PC-3 (cell line): ENCODE results near the gene DBP. TPM values are rescaled to one million over a fixed set of nuclear protein-coding genes. Genes with fewer than 3 reads are reported as not detected.

Experiments used
- ATAC-seq: fragments of 200-7000 bp; cut with Tn5 transposase; 2 replicates; pipeline ENCODE4 v1.9.1; 2020; ENCODE audit warnings: mild to moderate bottlenecking, moderate library complexity
- BruUV-seq: library from RNA; stranded (reverse); fragments of 400-500 nt; replicated peaks from 2 replicates; lab custom pipeline; 2021; lab: Mats Ljungman, UMichigan
- CTCF ChIA-PET: fragments of 300-600 bp; sonication (Branson Sonifier 250); formaldehyde crosslinking; loops from one replicate; lab custom pipeline; 2022; ENCODE audit warnings: antibody characterized with exemption; lab: Charles Lee
- POLR2A ChIA-PET: fragments of 300-600 bp; sonication (Branson Sonifier 250); formaldehyde crosslinking; loops from one replicate; lab custom pipeline; 2022; ENCODE audit warnings: antibody characterized with exemption; ENCODE audit not compliant: unreplicated experiment; lab: Charles Lee
- DNase-seq: peaks from one replicate; pipeline ENCODE4 v3.0.0-alpha.2; 2015
- H2AFZ ChIP-seq: fragments of 300-600 bp; sonication (generic); 2 replicates; pipeline ENCODE4 v1.6.0; 2016; ENCODE audit warnings: antibody characterized with exemption, low read length
- H3F3A ChIP-seq: fragments of 300-600 bp; sonication (generic); one replicate; pipeline ENCODE4 v1.6.0; 2017; ENCODE audit warnings: antibody characterized with exemption, low read length, control low read depth, mild to moderate bottlenecking; ENCODE audit not compliant: unreplicated experiment
- H3K27ac ChIP-seq: fragments of 300-600 bp; sonication (generic); 2 replicates; pipeline ENCODE4 v1.5.1; 2016; ENCODE audit warnings: mild to moderate bottlenecking, low read length
- H3K27me3 ChIP-seq: fragments of 300-600 bp; sonication (generic); 2 replicates; pipeline ENCODE4 v1.6.1; 2016; ENCODE audit warnings: low read length, mixed read lengths
- H3K36me3 ChIP-seq: fragments of 300-600 bp; sonication (generic); 2 replicates; pipeline ENCODE4 v1.6.1; 2016; ENCODE audit warnings: low read depth, mixed run types, low read length, mixed read lengths
- H3K4me1 ChIP-seq: fragments of 300-600 bp; sonication (generic); 2 replicates; pipeline ENCODE4 v1.5.1; 2016; ENCODE audit warnings: low read length; ENCODE audit not compliant: insufficient read depth
- H3K4me2 ChIP-seq: fragments of 300-600 bp; sonication (generic); 2 replicates; pipeline ENCODE4 v1.6.0; 2016; ENCODE audit warnings: low read length
- H3K4me3 ChIP-seq: fragments of 300-600 bp; sonication (generic); 2 replicates; pipeline ENCODE4 v1.5.1; 2016; ENCODE audit warnings: mild to moderate bottlenecking, low read length, mixed read lengths
- H3K79me2 ChIP-seq: fragments of 300-600 bp; sonication (generic); 2 replicates; pipeline ENCODE4 v1.6.1; 2017; ENCODE audit warnings: low read length, mixed read lengths
- H3K9ac ChIP-seq: fragments of 300-600 bp; sonication (generic); 2 replicates; pipeline ENCODE4 v1.6.0; 2016; ENCODE audit warnings: mild to moderate bottlenecking, low read length
- H3K9me2 ChIP-seq: fragments of 300-600 bp; sonication (generic); replicated peaks from 2 replicates; pipeline ENCODE4 v1.6.1; 2016; ENCODE audit warnings: mixed run types, low read length, mixed read lengths
- H3K9me3 ChIP-seq: fragments of 300-600 bp; sonication (generic); 2 replicates; pipeline ENCODE4 v1.6.1; 2016; ENCODE audit warnings: low read length, mixed read lengths
- H4K20me1 ChIP-seq: fragments of 300-600 bp; sonication (generic); 2 replicates; pipeline ENCODE4 v1.6.1; 2016; ENCODE audit warnings: low read length, mixed read lengths
- EZH2 ChIP-seq: fragments of 300-600 bp; sonication (generic); IDR thresholded peaks from one replicate; pipeline ENCODE4 v1.6.1; 2017; ENCODE audit warnings: antibody characterized with exemption, mild to moderate bottlenecking, low read length; ENCODE audit not compliant: unreplicated experiment
- EZH2phosphoT487 ChIP-seq: fragments of 300-600 bp; sonication (generic); IDR thresholded peaks from 2 replicates; pipeline ENCODE4 v1.6.1; 2018; ENCODE audit warnings: mild to moderate bottlenecking, antibody characterized with exemption, low read length, borderline replicate concordance
- intact Hi-C: fragments of 100-400 bp; cut with micrococcal nuclease; formaldehyde crosslinking; loops from 2 replicates; pipeline ENCODE4 v1.9.0; 2023
- total RNA-seq: library from RNA; depleted of rRNA; stranded (reverse); fragments of >200 nt; gene quantifications from 2 replicates; pipeline ENCODE4 v1.2.3, GENCODE V29; 2014
- TF ChIP-seq, protein P1 (sequence below): fragments of 300-600 bp; sonication (generic); conservative IDR thresholded peaks from 2 replicates; pipeline ENCODE4 v1.5.1; 2017; ENCODE audit warnings: antibody characterized with exemption, low read depth, mild to moderate bottlenecking, low read length

DBP gene
- total RNA-seq, 1 experiment from 2014 or later: 12.2 TPM

DNA sequence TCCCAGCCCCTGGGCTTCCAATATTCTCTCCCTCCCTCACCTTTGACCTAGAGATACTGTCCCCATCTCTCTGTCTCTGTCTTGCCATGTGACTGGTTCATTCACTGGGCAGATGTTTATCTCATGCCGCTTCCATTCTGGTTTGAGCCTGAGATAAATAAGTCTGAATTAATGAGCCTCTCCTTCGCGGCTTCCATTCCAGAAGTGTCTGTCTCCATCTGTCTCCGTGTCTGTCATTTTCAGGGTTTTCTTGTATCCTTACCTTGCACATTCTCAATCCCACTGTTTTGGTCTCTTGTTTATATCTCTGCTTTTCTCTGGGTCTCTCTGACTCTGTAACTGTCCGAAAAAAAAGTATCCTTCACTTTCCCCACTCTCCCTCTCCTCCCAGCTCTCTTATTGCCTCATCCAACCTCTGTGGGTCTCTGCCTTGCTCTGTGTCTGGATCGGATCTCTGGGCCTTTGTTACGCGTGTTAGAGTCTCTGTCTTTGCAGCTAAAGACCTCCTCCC is 13.6 kb downstream of the DBP start:
- no TSS peak for BruUV-seq
- Histone ChIP-seq H3F3A (no peaks in the 10 kb centered on the region), H3K27me3 (no peaks in the 10 kb centered on the region), H4K20me1 (no peaks in the 10 kb centered on the region), H3K9ac (no peak overlapping the region), H3K79me2 (peaks cover 12% of the 10 kb centered on the region), H3K9me2 (no peaks in the 10 kb centered on the region), H3K27ac (no peak overlapping the region), H3K4me3 (no peak overlapping the region), H3K4me1 (0 out of 2 replicates have a peak, but pooled peaks cover 7% of the 10 kb centered on the region), H3K36me3 (0 out of 2 replicates have a peak, but pooled peaks cover under 1% of the 10 kb centered on the region), H3K9me3 (no peaks in the 10 kb centered on the region), H2AFZ (no peak overlapping the region), H3K4me2 (no peak overlapping the region)
- DNase-seq (no peak), ATAC-seq (no peak)
- POLR2A ChIA-PET: no interaction called here
- CTCF ChIA-PET: no interaction called here
- no peak for TF ChIP-seq EZH2
- TF ChIP-seq EZH2phosphoT487: no peak
- TF ChIP-seq, protein P1, sequence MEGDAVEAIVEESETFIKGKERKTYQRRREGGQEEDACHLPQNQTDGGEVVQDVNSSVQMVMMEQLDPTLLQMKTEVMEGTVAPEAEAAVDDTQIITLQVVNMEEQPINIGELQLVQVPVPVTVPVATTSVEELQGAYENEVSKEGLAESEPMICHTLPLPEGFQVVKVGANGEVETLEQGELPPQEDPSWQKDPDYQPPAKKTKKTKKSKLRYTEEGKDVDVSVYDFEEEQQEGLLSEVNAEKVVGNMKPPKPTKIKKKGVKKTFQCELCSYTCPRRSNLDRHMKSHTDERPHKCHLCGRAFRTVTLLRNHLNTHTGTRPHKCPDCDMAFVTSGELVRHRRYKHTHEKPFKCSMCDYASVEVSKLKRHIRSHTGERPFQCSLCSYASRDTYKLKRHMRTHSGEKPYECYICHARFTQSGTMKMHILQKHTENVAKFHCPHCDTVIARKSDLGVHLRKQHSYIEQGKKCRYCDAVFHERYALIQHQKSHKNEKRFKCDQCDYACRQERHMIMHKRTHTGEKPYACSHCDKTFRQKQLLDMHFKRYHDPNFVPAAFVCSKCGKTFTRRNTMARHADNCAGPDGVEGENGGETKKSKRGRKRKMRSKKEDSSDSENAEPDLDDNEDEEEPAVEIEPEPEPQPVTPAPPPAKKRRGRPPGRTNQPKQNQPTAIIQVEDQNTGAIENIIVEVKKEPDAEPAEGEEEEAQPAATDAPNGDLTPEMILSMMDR: no peak
- intact Hi-C loops: no loop called here

GRCh38 chr19:48619692-48620585 is 17.2 kb downstream of the DBP start:
- Histone ChIP-seq H4K20me1 (peaks cover 32% of the 10 kb centered on the region), H3K9me2 (no peaks in the 10 kb centered on the region), H2AFZ (peak overlapping the region; percentile 87), H3K79me2 (peaks cover 42% of the 10 kb centered on the region), H3K9me3 (no peaks in the 10 kb centered on the region), H3K27ac (peak overlapping the region; percentile 47), H3K4me1 (peaks cover 27% of the 10 kb centered on the region), H3K4me3 (peak overlapping the region; percentile 100), H3K4me2 (peak overlapping the region; percentile 95), H3F3A (no peaks in the 10 kb centered on the region), H3K9ac (peak overlapping the region; percentile 99), H3K27me3 (no peaks in the 10 kb centered on the region), H3K36me3 (peaks cover 35% of the 10 kb centered on the region)
- TF ChIP-seq, protein P1: no peak
- TF ChIP-seq EZH2 (no peak), EZH2phosphoT487 (no peak)
- TSS peak; percentile 85 for BruUV-seq
- ChIA-PET CTCF (no interaction called here), POLR2A (interaction anchor here (0.5 to 0.6 kb wide), 3 partner anchors 13 to 1302 kb away, joined by 3 to 8 read pairs (median 5); no protein-coding TSS in a partner anchor)
- no peak; the same call in 1 of the 2 replicates for ATAC-seq
- intact Hi-C loops: loop anchor here (1.0 kb wide), 1 partner anchor 17 kb away; the partner anchor contains the start of gene DBP
- DNase-seq: no peak
